Loucy (cell line): ENCODE measurements around the gene SEC24A.

Source experiments
- H2AFZ ChIP-seq: fragments of 200-600 bp; sonication (generic); 2 replicates; pipeline ENCODE4 v1.6.0; 2016; ENCODE audit warnings: antibody characterized with exemption, mild to moderate bottlenecking, low read length, moderate library complexity
- H3F3A ChIP-seq: fragments of 200-600 bp; 2 replicates; pipeline ENCODE4 v1.6.0; 2016; ENCODE audit warnings: antibody characterized with exemption, low read depth, mild to moderate bottlenecking
- H3K27me3 ChIP-seq: fragments of 200-600 bp; sonication (generic); 2 replicates; pipeline ENCODE4 v1.6.1; 2014; ENCODE audit warnings: low read length, mild to moderate bottlenecking; ENCODE audit not compliant: insufficient read depth, poor library complexity, severe bottlenecking
- H3K36me3 ChIP-seq: fragments of 200-600 bp; sonication (generic); 2 replicates; pipeline ENCODE4 v1.6.1; 2016; ENCODE audit warnings: low read length; ENCODE audit not compliant: insufficient read depth
- H3K4me1 ChIP-seq: fragments of 200-600 bp; sonication (generic); 2 replicates; pipeline ENCODE4 v1.5.1; 2014; ENCODE audit warnings: low read length, mild to moderate bottlenecking; ENCODE audit not compliant: insufficient read depth, poor library complexity, severe bottlenecking
- H3K4me2 ChIP-seq: fragments of 200-600 bp; sonication (generic); 2 replicates; pipeline ENCODE4 v1.6.0; 2014; ENCODE audit warnings: antibody characterized with exemption, low read length, low read depth, mild to moderate bottlenecking; ENCODE audit not compliant: poor library complexity, severe bottlenecking
- H3K4me3 ChIP-seq: fragments of 200-600 bp; sonication (generic); 2 replicates; pipeline ENCODE4 v1.5.1; 2014; ENCODE audit warnings: low read length, mild to moderate bottlenecking, mixed read lengths; ENCODE audit not compliant: poor library complexity, severe bottlenecking
- H3K79me2 ChIP-seq: fragments of 200-600 bp; sonication (generic); 2 replicates; pipeline ENCODE4 v1.6.1; 2014; ENCODE audit warnings: low read length; ENCODE audit not compliant: insufficient read depth
- H3K9ac ChIP-seq: fragments of 200-600 bp; sonication (generic); 2 replicates; pipeline ENCODE4 v1.6.0; 2014; ENCODE audit warnings: mild to moderate bottlenecking, low read depth, low read length, moderate library complexity; ENCODE audit not compliant: poor library complexity, severe bottlenecking
- H3K9me2 ChIP-seq: fragments of 200-600 bp; sonication (generic); replicated peaks from 2 replicates; pipeline ENCODE4 v1.6.1; 2016; ENCODE audit warnings: low read depth, low read length, mixed read lengths
- H3K9me3 ChIP-seq: fragments of 200-600 bp; sonication (generic); 2 replicates; pipeline ENCODE4 v1.6.1; 2014; ENCODE audit warnings: mild to moderate bottlenecking, antibody characterized with exemption, low read length, low read depth; ENCODE audit not compliant: insufficient read depth
- H4K20me1 ChIP-seq: fragments of 200-600 bp; sonication (generic); 2 replicates; pipeline ENCODE4 v1.6.0; 2014; ENCODE audit warnings: antibody characterized with exemption, low read length, mild to moderate bottlenecking; ENCODE audit not compliant: insufficient read depth, poor library complexity, severe bottlenecking
- CTCF ChIP-seq: fragments of 200-600 bp; sonication (generic); conservative IDR thresholded peaks from 2 replicates; pipeline ENCODE4 v1.5.1; 2014; ENCODE audit warnings: mild to moderate bottlenecking, antibody characterized with exemption, low read length
- EZH2phosphoT487 ChIP-seq: fragments of 200-600 bp; IDR thresholded peaks from 2 replicates; pipeline ENCODE4 v1.6.1; 2018; ENCODE audit warnings: antibody characterized with exemption, mild to moderate bottlenecking, moderate library complexity, borderline replicate concordance

The SEC24A gene

GRCh38 chr5:134609232-134609851 lies 39.2 kb upstream of the SEC24A start:
- no peaks in the 10 kb centered on the region for H3K79me2 ChIP-seq

GRCh38 chr5:134610725-134611124 lies 37.9 kb upstream of the SEC24A start:
- Histone ChIP-seq H3K9me2 (no peaks in the 10 kb centered on the region), H3F3A (no peaks in the 10 kb centered on the region), H3K36me3 (peaks cover 37% of the 10 kb centered on the region; the same call in 1 of the 2 replicates), H2AFZ (no peak overlapping the region), H3K9ac (no peak overlapping the region), H4K20me1 (no peaks in the 10 kb centered on the region), H3K27me3 (no peaks in the 10 kb centered on the region), H3K4me1 (no peaks in the 10 kb centered on the region), H3K79me2 (no peaks in the 10 kb centered on the region), H3K4me3 (no peak overlapping the region), H3K4me2 (no peak overlapping the region), H3K9me3 (no peaks in the 10 kb centered on the region)
- no peak for TF ChIP-seq CTCF
- no peak for TF ChIP-seq EZH2phosphoT487

More at GRCh38 chr5:134609232-134609851, 39.2 kb upstream of the SEC24A start:
- H3K4me2 ChIP-seq = no peak overlapping the region
- H3K4me3 ChIP-seq = no peak overlapping the region
- no peak overlapping the region for H2AFZ ChIP-seq
- peaks cover 41% of the 10 kb centered on the region; the same call in 1 of the 2 replicates for H3K36me3 ChIP-seq
- no peak overlapping the region for H3K9ac ChIP-seq
- TF ChIP-seq CTCF = no peak
- TF ChIP-seq EZH2phosphoT487 = no peak
- H3K27me3 ChIP-seq = no peaks in the 10 kb centered on the region
- H3F3A ChIP-seq = no peaks in the 10 kb centered on the region
- no peaks in the 10 kb centered on the region for H4K20me1 ChIP-seq
- no peaks in the 10 kb centered on the region for H3K9me3 ChIP-seq
- no peaks in the 10 kb centered on the region for H3K4me1 ChIP-seq
- H3K9me2 ChIP-seq = no peaks in the 10 kb centered on the region

- Histone ChIP-seq H3K9me3 (no peaks in the 10 kb centered on the region), H3K9ac (no peak overlapping the region), H2AFZ (no peak overlapping the region), H4K20me1 (no peaks in the 10 kb centered on the region), H3K36me3 (peaks cover 29% of the 10 kb centered on the region; the same call in 1 of the 2 replicates), H3K4me3 (no peak overlapping the region), H3K79me2 (no peaks in the 10 kb centered on the region), H3K4me2 (no peak overlapping the region), H3F3A (no peaks in the 10 kb centered on the region), H3K9me2 (no peaks in the 10 kb centered on the region), H3K27me3 (no peaks in the 10 kb centered on the region), H3K4me1 (no peaks in the 10 kb centered on the region)
- TF ChIP-seq EZH2phosphoT487 = no peak
- TF ChIP-seq CTCF = no peak
These were observed 37.1 kb upstream of the SEC24A start for GRCh38 chr5:134611515-134611914.
